GM18951 (cell line): ENCODE results near the gene TMED7.

Source experiments
- POLR2A ChIP-seq: IDR thresholded peaks from 4 replicates; pipeline ENCODE4 v1.6.1; 2011; ENCODE audit warnings: mild to moderate bottlenecking; ENCODE audit not compliant: insufficient read length, insufficient read depth; ENCODE audit errors: extremely low read depth
- in situ Hi-C: fragments of 300-500 bp; cut with MboI; formaldehyde crosslinking; loops from one replicate; pipeline ENCODE4 v1.12.0; 2022; ENCODE audit warnings: low sequenced_read_pairs, mixed read lengths, inconsistent platforms; ENCODE audit not compliant: unreplicated experiment

TMED7 gene

GRCh38 chr5:115586525-115587146 is 39.2 kb downstream of the TMED7 start:
- in situ Hi-C loops: no loop called here
- TF ChIP-seq POLR2A: no peak

GRCh38 chr5:115585265-115585664 is 40.6 kb downstream of the TMED7 start:
- in situ Hi-C loops: no loop called here
- no peak for TF ChIP-seq POLR2A

- TF ChIP-seq POLR2A: no peak
- in situ Hi-C loops: no loop called here
These were observed 41.3 kb downstream of the TMED7 start for GRCh38 chr5:115584501-115584900.

GRCh38 chr5:115583474-115583873 is 42.4 kb downstream of the TMED7 start:
- in situ Hi-C loops: no loop called here

GRCh38 chr5:115580941-115581340 is 44.9 kb downstream of the TMED7 start:
- in situ Hi-C loops: no loop called here
- no peak for TF ChIP-seq POLR2A

More at GRCh38 chr5:115583474-115583873, 42.4 kb downstream of the TMED7 start:
- TF ChIP-seq POLR2A: no peak

- no peak for TF ChIP-seq POLR2A
- in situ Hi-C loops: no loop called here
These were observed 46.1 kb downstream of the TMED7 start for GRCh38 chr5:115579747-115580173.

GRCh38 chr5:115579216-115579615 is 46.6 kb downstream of the TMED7 start:
- no peak for TF ChIP-seq POLR2A
- in situ Hi-C loops: no loop called here

- in situ Hi-C loops: no loop called here
- no peak for TF ChIP-seq POLR2A
These were observed 47.2 kb downstream of the TMED7 start for GRCh38 chr5:115578657-115579056.

GRCh38 chr5:115577741-115578140 is 48.1 kb downstream of the TMED7 start:
- no peak for TF ChIP-seq POLR2A
- in situ Hi-C loops: no loop called here

GRCh38 chr5:115577329-115577728 is 48.5 kb downstream of the TMED7 start:
- no peak for TF ChIP-seq POLR2A
- in situ Hi-C loops: no loop called here

GRCh38 chr5:115575167-115576070 is 50.4 kb downstream of the TMED7 start:
- in situ Hi-C loops: no loop called here
- no peak for TF ChIP-seq POLR2A

GRCh38 chr5:115573133-115573532 is 52.7 kb downstream of the TMED7 start:
- no peak for TF ChIP-seq POLR2A
- in situ Hi-C loops: no loop called here

- no peak for TF ChIP-seq POLR2A
- in situ Hi-C loops: no loop called here
These were observed 54.4 kb downstream of the TMED7 start for GRCh38 chr5:115571441-115571878.

GRCh38 chr5:115568668-115569067 is 57.2 kb downstream of the TMED7 start:
- TF ChIP-seq POLR2A: no peak
- in situ Hi-C loops: no loop called here
